ENCODE data around the gene ABO.
"Not testable (repeated sequence)": the region's sequence is repeated elsewhere in the genome, so short reads cannot be mapped to it uniquely, and the experiment has no call there.

The ABO gene

DNA sequence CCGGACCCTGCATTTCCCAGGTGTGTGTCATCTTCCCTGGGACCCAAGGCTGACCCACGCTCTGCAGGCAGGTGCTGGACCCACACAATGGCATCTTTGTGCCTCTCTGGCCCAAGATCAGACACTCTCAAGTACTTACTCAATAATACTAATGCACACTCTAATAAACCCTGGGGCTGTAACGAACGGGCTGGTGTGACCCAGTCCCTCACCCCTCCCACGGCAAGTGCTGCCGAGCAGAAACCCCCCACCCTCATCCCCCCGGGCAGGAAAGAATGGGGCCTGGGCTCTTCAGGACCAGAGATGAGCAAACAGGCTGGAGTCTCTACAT lies 64.8 kb downstream of the ABO start:
- FAIRE-seq (no peak), DNase-seq (ENCODE audit: insufficient read length, low spot score) (no peak)
- TF ChIP-seq, protein P1, sequence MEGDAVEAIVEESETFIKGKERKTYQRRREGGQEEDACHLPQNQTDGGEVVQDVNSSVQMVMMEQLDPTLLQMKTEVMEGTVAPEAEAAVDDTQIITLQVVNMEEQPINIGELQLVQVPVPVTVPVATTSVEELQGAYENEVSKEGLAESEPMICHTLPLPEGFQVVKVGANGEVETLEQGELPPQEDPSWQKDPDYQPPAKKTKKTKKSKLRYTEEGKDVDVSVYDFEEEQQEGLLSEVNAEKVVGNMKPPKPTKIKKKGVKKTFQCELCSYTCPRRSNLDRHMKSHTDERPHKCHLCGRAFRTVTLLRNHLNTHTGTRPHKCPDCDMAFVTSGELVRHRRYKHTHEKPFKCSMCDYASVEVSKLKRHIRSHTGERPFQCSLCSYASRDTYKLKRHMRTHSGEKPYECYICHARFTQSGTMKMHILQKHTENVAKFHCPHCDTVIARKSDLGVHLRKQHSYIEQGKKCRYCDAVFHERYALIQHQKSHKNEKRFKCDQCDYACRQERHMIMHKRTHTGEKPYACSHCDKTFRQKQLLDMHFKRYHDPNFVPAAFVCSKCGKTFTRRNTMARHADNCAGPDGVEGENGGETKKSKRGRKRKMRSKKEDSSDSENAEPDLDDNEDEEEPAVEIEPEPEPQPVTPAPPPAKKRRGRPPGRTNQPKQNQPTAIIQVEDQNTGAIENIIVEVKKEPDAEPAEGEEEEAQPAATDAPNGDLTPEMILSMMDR (IDR thresholded peaks at IDR 0.05; ENCODE audit: insufficient read depth, missing control alignments) = no peak

DNA sequence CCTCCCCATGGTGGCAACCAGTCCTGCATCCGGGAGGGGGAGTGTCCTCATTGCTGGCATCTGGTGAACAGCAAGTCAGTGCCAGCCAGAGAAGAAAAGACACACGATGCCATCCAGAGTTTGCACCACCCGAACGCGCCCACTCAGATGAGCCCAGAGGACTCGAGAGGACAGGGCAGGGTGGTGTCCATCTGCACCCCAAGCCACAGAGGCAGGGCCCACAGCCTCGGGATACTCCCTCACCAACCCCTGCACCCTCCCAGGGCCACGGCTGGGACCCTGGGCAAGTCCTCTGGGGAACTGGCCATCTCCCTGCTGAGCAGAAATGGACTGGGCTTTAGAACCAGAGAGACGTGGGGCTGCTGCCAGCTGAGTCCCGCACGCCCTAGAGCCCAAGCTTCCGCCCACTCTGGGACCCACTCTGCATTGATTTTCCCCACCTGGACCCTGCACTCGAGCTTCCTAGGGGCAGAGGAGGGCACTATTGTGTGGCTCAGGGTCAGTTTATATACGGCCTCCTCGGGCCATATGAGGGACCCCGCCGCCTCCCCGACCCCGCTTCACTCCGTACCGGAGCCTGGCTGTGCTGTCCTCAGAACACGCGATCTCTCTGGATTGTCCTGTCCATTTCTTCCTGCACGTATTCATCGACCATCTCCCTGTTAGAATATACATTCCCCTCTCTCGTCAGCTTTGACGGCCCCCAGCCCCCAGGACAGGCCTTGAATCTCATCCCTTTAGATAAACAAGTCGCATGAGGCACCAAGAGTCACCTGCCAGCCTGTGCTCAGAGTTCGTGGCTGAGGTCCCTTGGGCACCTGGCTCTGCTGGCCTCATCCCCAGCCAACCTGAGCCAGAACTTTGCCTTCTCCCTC lies 65.4 kb downstream of the ABO start:
- FAIRE-seq; DNase-seq (ENCODE audit: insufficient read length, low spot score): not testable (repeated sequence)

DNA sequence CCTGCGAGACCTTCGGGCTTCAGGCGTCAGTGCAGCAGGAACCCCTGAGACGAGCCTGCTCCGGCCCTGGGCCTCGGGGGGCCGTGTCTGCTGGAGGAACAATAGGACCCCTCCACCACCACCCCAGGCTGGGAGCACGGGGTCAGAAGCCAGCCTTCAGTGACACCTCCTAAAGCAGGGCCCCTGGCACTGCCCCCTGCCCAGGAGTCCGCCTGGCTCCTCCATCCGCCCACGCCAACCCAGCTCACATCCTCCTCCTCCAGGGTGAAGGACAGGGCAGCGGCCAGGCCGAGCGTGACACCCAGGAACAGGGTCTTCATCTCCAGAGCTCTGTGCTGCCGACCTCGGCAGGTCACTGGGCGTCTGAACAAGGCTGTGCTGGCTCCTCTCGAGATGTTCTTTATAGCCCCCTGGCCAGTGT lies 66.1 kb downstream of the ABO start, which contains the start of gene OBP2B:
Gene OBP2B, minus strand, starts transcription at position 371 of the 421 bp plus-strand sequence. Its CDS starts 51 bp downstream, at position 320.
- DNase-seq (ENCODE audit: insufficient read length, low spot score); FAIRE-seq: not testable (repeated sequence)

DNA sequence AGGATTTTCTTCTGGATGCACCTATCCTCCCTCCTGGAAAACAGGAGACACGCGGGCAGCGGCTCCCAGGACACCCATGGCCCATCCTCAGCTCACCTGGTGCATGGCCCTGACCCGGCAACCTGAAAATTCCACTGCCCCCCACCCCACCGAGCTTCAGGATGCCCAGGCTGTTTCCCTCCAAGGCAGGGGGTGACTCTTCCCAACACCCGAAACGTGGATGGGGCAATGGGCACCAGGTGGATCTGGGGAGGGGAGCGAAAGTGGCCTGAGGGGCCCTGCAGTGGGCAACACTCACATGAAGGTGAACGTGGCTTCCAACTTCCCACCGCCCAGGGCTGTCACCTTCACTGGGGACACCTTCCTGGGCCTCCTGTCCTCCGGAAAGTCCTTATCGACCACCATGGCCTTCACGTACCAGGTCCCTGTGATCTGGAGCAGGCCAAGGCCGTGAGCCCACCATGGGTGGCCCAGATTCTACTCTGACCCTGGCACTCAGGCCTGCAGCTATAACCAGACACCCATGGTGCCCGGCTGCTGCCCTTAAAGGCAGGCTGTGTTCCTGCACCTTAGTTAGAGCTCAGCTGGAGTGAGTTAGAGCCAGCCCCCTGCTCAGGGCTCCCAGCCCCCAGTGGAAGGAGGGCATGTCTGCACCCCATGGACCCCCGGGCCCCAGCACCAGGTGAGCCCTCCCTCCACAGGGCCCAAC lies 66.7 kb downstream of the ABO start:
- FAIRE-seq; DNase-seq (ENCODE audit: insufficient read length, low spot score): not testable (repeated sequence)

DNA sequence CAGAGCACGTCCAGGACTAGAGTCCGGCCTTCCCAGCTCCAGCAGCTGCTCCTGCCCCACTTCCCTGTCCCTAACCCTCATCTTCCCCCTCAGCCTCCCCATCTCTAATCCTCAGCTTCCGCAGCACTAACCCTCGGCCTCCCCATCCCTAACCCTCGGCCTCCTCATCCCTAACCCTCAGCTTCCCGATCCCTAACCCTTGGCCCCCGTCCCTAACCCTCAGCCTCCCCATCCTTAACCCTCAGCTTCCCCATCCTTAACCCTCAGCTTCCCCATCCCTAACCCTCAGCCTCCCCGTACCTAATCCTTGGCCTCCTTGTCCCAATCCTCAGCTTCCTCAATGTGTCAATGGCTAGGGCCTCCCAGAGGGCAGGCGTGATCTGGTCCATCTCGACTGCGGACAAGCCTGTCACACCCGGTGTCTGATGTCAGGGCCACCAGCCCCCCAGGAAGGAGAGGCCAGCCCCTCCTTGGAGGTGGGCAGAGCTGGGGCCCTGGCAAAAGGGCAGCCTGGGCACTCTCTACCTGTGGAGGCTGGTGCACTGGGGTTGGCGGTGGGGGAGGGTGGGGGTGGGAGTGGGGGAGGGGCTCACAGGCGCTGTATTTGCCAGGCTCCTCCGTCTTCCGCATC lies 67.3 kb downstream of the ABO start:
- no peak for FAIRE-seq
- DNase-seq (ENCODE audit: insufficient read length, low spot score) = no peak
- TF ChIP-seq, protein P1 (IDR thresholded peaks at IDR 0.05; ENCODE audit: insufficient read depth, missing control alignments) = no peak

DNA sequence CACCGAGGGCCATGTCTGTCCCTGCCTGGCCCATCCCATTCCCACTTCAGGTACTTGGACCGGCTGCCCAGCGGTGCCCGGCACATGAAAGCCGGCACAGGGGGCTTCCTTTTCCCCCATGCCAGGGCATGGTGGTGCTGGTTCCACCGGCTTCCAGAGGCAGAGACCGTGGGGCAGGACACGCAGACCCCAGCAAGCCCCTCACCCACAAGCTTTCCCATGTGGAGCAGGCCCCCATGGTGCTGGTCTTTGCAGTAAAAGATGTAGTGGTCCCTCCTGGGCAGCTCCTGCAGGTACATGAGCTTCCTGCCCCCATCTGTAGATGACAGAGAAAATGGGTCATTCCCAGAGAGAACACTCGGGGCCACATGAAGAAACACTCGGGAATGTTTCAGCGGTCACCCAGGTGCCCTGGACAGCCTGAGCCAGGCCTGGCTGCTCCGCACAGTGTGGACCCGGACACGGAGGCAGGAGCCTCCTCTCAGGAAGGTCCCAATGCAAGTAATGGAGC lies 67.9 kb downstream of the ABO start:
- DNase-seq (ENCODE audit: insufficient read length, low spot score) (no peak), FAIRE-seq (no peak)
- TF ChIP-seq, protein P1 (IDR thresholded peaks at IDR 0.05; ENCODE audit: insufficient read depth, missing control alignments) = no peak

DNA sequence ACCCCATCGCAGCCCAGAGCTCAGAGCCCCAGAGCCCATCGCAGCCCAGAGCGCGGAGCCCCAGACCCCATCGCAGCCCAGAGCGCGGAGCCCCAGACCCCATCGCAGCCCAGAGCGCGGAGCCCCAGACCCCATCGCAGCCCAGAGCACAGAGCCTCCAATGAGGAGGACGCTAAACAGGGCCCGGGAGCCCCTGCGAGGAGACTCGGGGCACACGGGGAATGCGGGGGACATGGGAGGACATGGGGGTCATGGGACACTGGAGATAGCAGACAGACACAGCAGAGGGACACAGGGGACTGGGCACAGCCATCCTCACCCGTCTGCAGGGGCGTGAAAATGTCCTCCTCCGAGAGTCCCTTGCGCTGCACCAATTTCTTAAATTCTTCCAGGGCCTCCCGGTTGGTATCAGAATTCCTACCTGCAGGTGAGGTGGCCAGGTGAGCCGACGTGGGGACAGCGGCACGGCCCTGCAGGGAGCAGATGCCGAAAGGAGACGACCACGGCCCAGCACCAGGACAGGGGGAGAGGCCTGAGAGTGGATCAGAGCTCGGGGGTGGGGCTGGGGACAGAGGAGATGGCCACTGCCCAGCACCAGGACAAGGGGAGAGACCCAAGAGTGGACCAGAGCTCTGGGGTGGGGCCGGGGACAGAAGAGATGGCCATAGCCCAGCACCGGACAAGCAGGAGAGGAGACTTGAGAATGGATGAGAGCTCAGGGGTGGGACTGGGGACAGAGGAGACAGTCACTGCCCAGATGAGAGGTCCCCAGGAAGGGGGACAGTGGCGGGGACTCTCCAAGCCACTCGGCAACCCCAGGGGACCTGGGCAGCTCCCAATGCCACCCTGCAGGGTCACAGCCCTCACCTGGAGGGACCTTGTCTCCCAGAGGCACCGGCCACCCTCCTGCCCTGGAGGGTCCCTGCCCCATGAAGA lies 68.7 kb downstream of the ABO start:
- FAIRE-seq (no peak), DNase-seq (ENCODE audit: insufficient read length, low spot score) (no peak)
- TF ChIP-seq, protein P1 (IDR thresholded peaks at IDR 0.05; ENCODE audit: insufficient read depth, missing control alignments) = no peak

DNA sequence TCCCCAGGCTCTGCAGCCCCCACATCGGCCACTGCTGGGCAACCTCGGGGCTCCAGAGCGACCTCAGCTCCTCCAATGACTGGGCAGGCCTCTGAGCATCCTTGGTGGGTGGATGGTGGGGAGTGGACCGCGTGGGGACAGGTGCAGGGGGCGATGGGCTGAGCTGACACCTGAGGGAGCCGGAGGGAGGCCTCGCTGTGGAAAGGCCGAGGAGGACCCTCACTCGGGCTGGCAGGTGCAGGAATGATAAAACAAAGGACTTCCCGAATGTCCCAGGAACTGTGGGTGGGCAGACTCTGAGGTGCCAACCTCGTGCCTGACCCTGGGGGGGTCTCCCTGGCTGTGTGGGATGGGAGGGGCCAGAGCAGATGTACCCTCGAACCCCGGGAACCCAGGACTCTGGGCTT lies 69.5 kb downstream of the ABO start:
- not testable (repeated sequence) for FAIRE-seq; DNase-seq (ENCODE audit: insufficient read length, low spot score)

Data from D721Med (cell line).